PC-9 (cell line): ENCODE results near the gene CACNA2D1. TPM values are rescaled to one million over a fixed set of nuclear protein-coding genes. Genes with fewer than 3 reads are reported as not detected.

Experiments
- BruUV-seq: library from RNA; stranded (reverse); fragments of 400-500 nt; replicated peaks from 2 replicates; lab custom pipeline; 2021; lab: Mats Ljungman, UMichigan
- CTCF ChIA-PET: fragments of 300-600 bp; sonication (Branson Sonifier 250); formaldehyde crosslinking; loops from one replicate; lab custom pipeline; 2022; ENCODE audit warnings: antibody characterized with exemption; lab: Charles Lee
- POLR2A ChIA-PET: fragments of 300-600 bp; sonication (Branson Sonifier 250); formaldehyde crosslinking; loops from one replicate; lab custom pipeline; 2022; ENCODE audit warnings: antibody characterized with exemption; ENCODE audit not compliant: unreplicated experiment; lab: Charles Lee
- DNase-seq, 2 experiments: peaks; one replicate each; pipeline versions ENCODE4 v3.0.0 to v3.0.0-alpha.2; 2015 to 2022; ENCODE audit warnings: mixed read lengths in 1 of 2
- H2AFZ ChIP-seq: fragments of 200-600 bp; sonication (generic); 2 replicates; pipeline ENCODE4 v1.8.1; 2017; ENCODE audit warnings: antibody characterized with exemption
- H3F3A ChIP-seq: fragments of 200-600 bp; sonication (generic); 2 replicates; pipeline ENCODE4 v1.8.1; 2017; ENCODE audit warnings: antibody characterized with exemption, mild to moderate bottlenecking, low read depth; ENCODE audit not compliant: insufficient read depth
- H3K27ac ChIP-seq: fragments of 200-600 bp; sonication (generic); 2 replicates; pipeline ENCODE4 v1.6.1; 2016; ENCODE audit warnings: mixed run types
- H3K27me3 ChIP-seq: fragments of 200-600 bp; sonication (generic); 2 replicates; pipeline ENCODE4 v1.6.1; 2016; ENCODE audit warnings: low read depth, mixed run types; ENCODE audit not compliant: insufficient read depth
- H3K36me3 ChIP-seq: fragments of 200-600 bp; sonication (generic); 2 replicates; pipeline ENCODE4 v1.6.1; 2016; ENCODE audit warnings: low read depth, mixed run types
- H3K4me1 ChIP-seq: fragments of 200-600 bp; sonication (generic); replicated peaks from 2 replicates; pipeline ENCODE4 v1.6.1; 2016; ENCODE audit warnings: mixed run types; ENCODE audit not compliant: insufficient read depth
- H3K4me2 ChIP-seq: fragments of 200-600 bp; sonication (generic); 2 replicates; pipeline ENCODE4 v1.6.1; 2017; ENCODE audit warnings: mixed run types
- H3K4me3 ChIP-seq: fragments of 200-600 bp; sonication (generic); 2 replicates; pipeline ENCODE4 v1.6.1; 2016; ENCODE audit warnings: mixed run types
- H3K79me2 ChIP-seq: fragments of 200-600 bp; sonication (generic); 2 replicates; pipeline ENCODE4 v1.6.1; 2017; ENCODE audit warnings: low read depth, mixed run types
- H3K9me2 ChIP-seq: fragments of 200-600 bp; sonication (generic); 2 replicates; pipeline ENCODE4 v1.8.1; 2017; ENCODE audit warnings: mild to moderate bottlenecking; ENCODE audit not compliant: insufficient read depth
- H3K9me3 ChIP-seq: fragments of 200-600 bp; sonication (generic); 2 replicates; pipeline ENCODE4 v1.8.1; 2016; ENCODE audit warnings: low read depth; ENCODE audit not compliant: insufficient read depth
- H4K20me1 ChIP-seq: fragments of 200-600 bp; sonication (generic); 2 replicates; pipeline ENCODE4 v1.8.1; 2017; ENCODE audit not compliant: insufficient read depth
- CTCF ChIP-seq: fragments of 200-600 bp; sonication (generic); conservative IDR thresholded peaks from 2 replicates; pipeline ENCODE4 v1.6.1; 2017; ENCODE audit warnings: mixed run types, antibody characterized with exemption, mild to moderate bottlenecking, moderate library complexity
- EZH2 ChIP-seq: fragments of 200-600 bp; sonication (generic); IDR thresholded peaks from 2 replicates; pipeline ENCODE4 v1.8.0; 2017; ENCODE audit warnings: antibody characterized with exemption, low read depth
- intact Hi-C: fragments of 100-400 bp; cut with micrococcal nuclease; formaldehyde crosslinking; loops from one replicate; pipeline ENCODE4 v1.10.0; 2022; ENCODE audit not compliant: unreplicated experiment
- total RNA-seq: library from RNA; stranded (reverse); gene quantifications from 2 replicates; pipeline ENCODE4 v1.2.3, GENCODE V29; 2021

The CACNA2D1 gene
- total RNA-seq, 1 experiment from 2014 or later, result 3.2 TPM

GRCh38 chr7:82081644-82082224 lies 361.8 kb downstream of the CACNA2D1 start:
- H3K4me3 ChIP-seq, result no peak overlapping the region
- no peak for DNase-seq
- TF ChIP-seq EZH2, result no peak
- no peak for TF ChIP-seq CTCF

GRCh38 chr7:82080254-82080927 lies 363.2 kb downstream of the CACNA2D1 start:
- H4K20me1 ChIP-seq, result no peaks in the 10 kb centered on the region
- no peaks in the 10 kb centered on the region for H3K36me3 ChIP-seq
- no peak overlapping the region for H3K27ac ChIP-seq
- DNase-seq, result no peak
- no peak overlapping the region for H3K4me3 ChIP-seq
- TF ChIP-seq CTCF (no peak), EZH2 (no peak)
- no peaks in the 10 kb centered on the region for H3K4me1 ChIP-seq
- no peaks in the 10 kb centered on the region for H3K9me3 ChIP-seq
- ChIA-PET CTCF (no interaction called here), POLR2A (no interaction called here)
- H3K4me2 ChIP-seq, result no peak overlapping the region
- no peaks in the 10 kb centered on the region for H3K27me3 ChIP-seq
- intact Hi-C loops, result no loop called here
- H3K79me2 ChIP-seq, result no peaks in the 10 kb centered on the region
- H2AFZ ChIP-seq, result no peak overlapping the region
- H3F3A ChIP-seq, result no peaks in the 10 kb centered on the region
- no TSS peak for BruUV-seq
- no peaks in the 10 kb centered on the region for H3K9me2 ChIP-seq

More at GRCh38 chr7:82081644-82082224, 361.8 kb downstream of the CACNA2D1 start:
- H2AFZ ChIP-seq, result no peak overlapping the region
- ChIA-PET POLR2A (no interaction called here), CTCF (no interaction called here)
- no peak overlapping the region for H3K27ac ChIP-seq
- H4K20me1 ChIP-seq, result no peaks in the 10 kb centered on the region
- no peak overlapping the region for H3K4me2 ChIP-seq
- no peaks in the 10 kb centered on the region for H3K27me3 ChIP-seq
- no peaks in the 10 kb centered on the region for H3K9me3 ChIP-seq
- H3K36me3 ChIP-seq, result no peaks in the 10 kb centered on the region
- H3K4me1 ChIP-seq, result no peaks in the 10 kb centered on the region
- intact Hi-C loops, result no loop called here
- no peaks in the 10 kb centered on the region for H3F3A ChIP-seq
- no peaks in the 10 kb centered on the region for H3K79me2 ChIP-seq
- BruUV-seq, result no TSS peak
- no peaks in the 10 kb centered on the region for H3K9me2 ChIP-seq

GRCh38 chr7:82079527-82079926 lies 364.1 kb downstream of the CACNA2D1 start:
- no peak overlapping the region for H3K4me2 ChIP-seq
- no peaks in the 10 kb centered on the region for H3F3A ChIP-seq
- CTCF ChIA-PET, result no interaction called here
- H4K20me1 ChIP-seq, result no peaks in the 10 kb centered on the region
- no peaks in the 10 kb centered on the region for H3K27me3 ChIP-seq
- no peak overlapping the region for H2AFZ ChIP-seq
- POLR2A ChIA-PET, result no interaction called here
- intact Hi-C loops, result no loop called here
- H3K4me1 ChIP-seq, result no peaks in the 10 kb centered on the region
- H3K79me2 ChIP-seq, result no peaks in the 10 kb centered on the region
- H3K9me2 ChIP-seq, result no peaks in the 10 kb centered on the region
- no peak overlapping the region for H3K4me3 ChIP-seq
- H3K9me3 ChIP-seq, result no peaks in the 10 kb centered on the region
- TF ChIP-seq CTCF (no peak), EZH2 (no peak)
- BruUV-seq, result no TSS peak
- DNase-seq, result no peak
- no peak overlapping the region for H3K27ac ChIP-seq
- H3K36me3 ChIP-seq, result no peaks in the 10 kb centered on the region
